ENCODE data around the gene SORBS1. TPM values are rescaled to one million over a fixed set of nuclear protein-coding genes. Genes with fewer than 3 reads are reported as not detected.

Gene SORBS1
- total and polyA plus RNA-seq, 9 of the 15 experiments (the other 6 are each of a cell fraction or from before 2014, with no cell fraction given): 2.0 to 13.3 (median 6.5) TPM

DNA sequence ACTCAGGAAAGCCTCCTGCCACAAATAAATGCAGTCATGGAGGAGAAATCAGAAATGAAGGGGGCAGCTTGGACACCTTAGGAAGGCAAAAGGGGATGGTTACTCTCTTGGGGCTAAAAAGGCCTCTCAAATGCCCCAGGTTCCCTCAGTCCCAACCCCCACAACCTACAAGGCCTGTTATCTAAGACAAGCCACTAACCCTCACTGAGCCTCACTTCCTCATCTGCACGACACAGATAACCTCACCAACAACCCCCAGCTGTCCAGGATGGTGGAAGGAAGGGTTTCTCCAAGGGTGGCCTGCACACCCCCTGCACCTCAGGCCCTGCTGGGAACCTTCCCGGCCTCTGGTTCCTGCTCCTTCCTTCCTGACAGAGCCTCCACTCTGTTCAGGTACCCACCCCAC is 29.2 kb downstream of the SORBS1 start (continued):
- TF ChIP-seq ZBTB34 (CRISPR knock-in tag; IDR thresholded peaks at IDR 0.05): no peak
- peak; percentile 81 for TF ChIP-seq RBBP5 (IDR thresholded peaks at IDR 0.05; ENCODE audit: borderline replicate concordance, insufficient read depth, low read length, poor library complexity, severe bottlenecking)
- no peak for TF ChIP-seq SP1 (CRISPR knock-in tag; IDR thresholded peaks at IDR 0.05)
- no peak for TF ChIP-seq ATF1 (CRISPR knock-in tag; IDR thresholded peaks at IDR 0.05)
- peak; percentile 50 for TF ChIP-seq ATF1 (tag; IDR thresholded peaks at IDR 0.05)
- TF ChIP-seq, protein P1, sequence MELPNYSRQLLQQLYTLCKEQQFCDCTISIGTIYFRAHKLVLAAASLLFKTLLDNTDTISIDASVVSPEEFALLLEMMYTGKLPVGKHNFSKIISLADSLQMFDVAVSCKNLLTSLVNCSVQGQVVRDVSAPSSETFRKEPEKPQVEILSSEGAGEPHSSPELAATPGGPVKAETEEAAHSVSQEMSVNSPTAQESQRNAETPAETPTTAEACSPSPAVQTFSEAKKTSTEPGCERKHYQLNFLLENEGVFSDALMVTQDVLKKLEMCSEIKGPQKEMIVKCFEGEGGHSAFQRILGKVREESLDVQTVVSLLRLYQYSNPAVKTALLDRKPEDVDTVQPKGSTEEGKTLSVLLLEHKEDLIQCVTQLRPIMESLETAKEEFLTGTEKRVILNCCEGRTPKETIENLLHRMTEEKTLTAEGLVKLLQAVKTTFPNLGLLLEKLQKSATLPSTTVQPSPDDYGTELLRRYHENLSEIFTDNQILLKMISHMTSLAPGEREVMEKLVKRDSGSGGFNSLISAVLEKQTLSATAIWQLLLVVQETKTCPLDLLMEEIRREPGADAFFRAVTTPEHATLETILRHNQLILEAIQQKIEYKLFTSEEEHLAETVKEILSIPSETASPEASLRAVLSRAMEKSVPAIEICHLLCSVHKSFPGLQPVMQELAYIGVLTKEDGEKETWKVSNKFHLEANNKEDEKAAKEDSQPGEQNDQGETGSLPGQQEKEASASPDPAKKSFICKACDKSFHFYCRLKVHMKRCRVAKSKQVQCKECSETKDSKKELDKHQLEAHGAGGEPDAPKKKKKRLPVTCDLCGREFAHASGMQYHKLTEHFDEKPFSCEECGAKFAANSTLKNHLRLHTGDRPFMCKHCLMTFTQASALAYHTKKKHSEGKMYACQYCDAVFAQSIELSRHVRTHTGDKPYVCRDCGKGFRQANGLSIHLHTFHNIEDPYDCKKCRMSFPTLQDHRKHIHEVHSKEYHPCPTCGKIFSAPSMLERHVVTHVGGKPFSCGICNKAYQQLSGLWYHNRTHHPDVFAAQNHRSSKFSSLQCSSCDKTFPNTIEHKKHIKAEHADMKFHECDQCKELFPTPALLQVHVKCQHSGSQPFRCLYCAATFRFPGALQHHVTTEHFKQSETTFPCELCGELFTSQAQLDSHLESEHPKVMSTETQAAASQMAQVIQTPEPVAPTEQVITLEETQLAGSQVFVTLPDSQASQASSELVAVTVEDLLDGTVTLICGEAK (IDR thresholded peaks at IDR 0.05): no peak
- TF ChIP-seq, protein P1 (CRISPR knock-in tag; IDR thresholded peaks at IDR 0.05): no peak
- peak; percentile 54; the same call in 1 of the 2 replicates for TF ChIP-seq ZNF589 (CRISPR knock-in tag; IDR thresholded peaks at IDR 0.05; ENCODE audit: low read depth)
- no peak for TF ChIP-seq NR2C2 (CRISPR knock-in tag; IDR thresholded peaks at IDR 0.05)
- no peak for TF ChIP-seq NR2C2 (tag; IDR thresholded peaks at IDR 0.05)
- TF ChIP-seq STAT5A (IDR thresholded peaks at IDR 0.05; ENCODE audit: borderline replicate concordance, low read length): peak; percentile 94
- no peak for TF ChIP-seq ZNF124 (CRISPR knock-in tag; IDR thresholded peaks at IDR 0.05)
- TF ChIP-seq STAT6 (CRISPR knock-in tag; IDR thresholded peaks at IDR 0.05): no peak
- TF ChIP-seq ZNF668 (CRISPR knock-in tag; IDR thresholded peaks at IDR 0.05): no peak
- TF ChIP-seq HCFC1 (IDR thresholded peaks at IDR 0.05; ENCODE audit: low read depth, low read length): no peak
- peak; percentile 53; the same call in 1 of the 2 replicates for TF ChIP-seq EHMT2 (IDR thresholded peaks at IDR 0.05)
- TF ChIP-seq SMAD2 (IDR thresholded peaks at IDR 0.05; ENCODE audit: low read depth, low read length): no peak
- no peak for TF ChIP-seq TAF15 (IDR thresholded peaks at IDR 0.05; ENCODE audit: low read depth, low read length)
